ENCODE data around the gene CMIP. TPM values are rescaled to one million over a fixed set of nuclear protein-coding genes. Genes with fewer than 3 reads are reported as not detected.
A peak's percentile ranks its signal among the peaks of the same experiment; 100 is the strongest.

The CMIP gene
- total RNA-seq, 1 donor from 2014 or later: 27.7 TPM

DNA sequence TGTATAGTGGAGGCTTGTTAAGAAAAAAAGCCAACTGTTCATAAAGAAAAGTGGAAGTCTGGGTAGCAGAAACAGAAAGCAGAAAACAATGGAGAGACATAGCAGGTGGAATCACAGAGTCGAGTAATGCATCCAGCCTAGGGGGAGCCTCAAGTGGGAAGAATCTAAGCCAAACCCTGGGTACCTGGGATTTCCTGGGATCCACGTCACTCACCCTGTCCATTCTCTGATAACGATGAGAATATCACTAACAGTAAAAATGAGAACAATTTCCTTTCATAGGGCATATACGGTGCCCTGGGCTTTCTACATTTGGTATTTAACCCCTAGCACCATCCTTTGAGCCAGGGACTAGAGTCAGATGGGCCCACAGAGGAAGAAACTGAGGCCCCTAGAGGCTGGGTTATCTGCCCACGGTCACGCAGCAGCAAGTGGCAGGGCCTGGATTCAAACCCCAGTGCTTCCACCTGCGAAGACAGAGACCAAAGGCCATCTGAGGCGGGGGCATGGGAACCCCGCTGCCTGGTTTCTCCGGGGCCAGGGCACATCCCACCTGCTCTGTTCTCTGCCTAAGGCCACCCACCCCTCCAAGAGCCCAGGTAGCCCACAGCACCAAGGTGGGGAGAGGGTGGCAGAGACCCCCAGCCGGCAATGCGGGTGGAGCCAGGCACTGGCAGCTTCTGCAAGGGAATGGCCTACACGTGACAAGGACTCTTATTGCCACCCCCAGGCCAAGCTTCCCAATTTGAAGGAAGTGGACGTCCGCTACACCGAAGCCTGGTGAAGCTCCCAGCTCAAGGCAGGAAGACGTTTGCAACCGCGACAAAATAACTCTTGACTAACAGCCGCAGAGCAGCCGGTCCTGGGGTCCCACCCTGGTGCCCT, 264.6 kb downstream of the CMIP start:
- H3K36me3 ChIP-seq (ENCODE audit: control insufficient read depth, insufficient read depth, low read length): peaks cover 4% of the 10 kb centered on the region

DNA sequence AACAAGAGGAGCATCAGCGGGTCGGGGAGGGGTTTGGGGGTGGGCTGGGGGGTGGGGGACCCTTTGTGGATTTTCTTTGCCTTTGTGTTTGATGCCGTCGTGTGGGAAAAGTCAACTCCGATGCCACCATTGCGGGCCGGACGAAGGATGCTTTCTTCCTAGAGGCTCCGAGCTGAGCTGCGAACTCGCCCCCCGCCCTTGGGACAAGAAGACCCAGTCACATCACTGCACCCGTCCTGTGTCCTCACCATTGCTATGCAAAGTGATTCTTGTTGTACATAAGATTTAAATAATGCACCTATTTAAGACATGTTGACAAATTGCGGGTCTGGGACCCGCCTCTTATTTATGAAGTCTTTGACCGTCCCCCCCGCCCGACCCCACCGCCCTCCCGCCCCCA, 265.4 kb downstream of the CMIP start:
- H3K27me3 ChIP-seq (ENCODE audit: control insufficient read depth, insufficient read depth, low read length): no peaks in the 10 kb centered on the region
- peaks cover 4% of the 10 kb centered on the region for H3K36me3 ChIP-seq (ENCODE audit: control insufficient read depth, insufficient read depth, low read length)
- DNase-seq (ENCODE audit: low read depth): no peak
- H3K4me3 ChIP-seq (ENCODE audit: low read depth, low read length): no peak overlapping the region
- TF ChIP-seq, protein P1, sequence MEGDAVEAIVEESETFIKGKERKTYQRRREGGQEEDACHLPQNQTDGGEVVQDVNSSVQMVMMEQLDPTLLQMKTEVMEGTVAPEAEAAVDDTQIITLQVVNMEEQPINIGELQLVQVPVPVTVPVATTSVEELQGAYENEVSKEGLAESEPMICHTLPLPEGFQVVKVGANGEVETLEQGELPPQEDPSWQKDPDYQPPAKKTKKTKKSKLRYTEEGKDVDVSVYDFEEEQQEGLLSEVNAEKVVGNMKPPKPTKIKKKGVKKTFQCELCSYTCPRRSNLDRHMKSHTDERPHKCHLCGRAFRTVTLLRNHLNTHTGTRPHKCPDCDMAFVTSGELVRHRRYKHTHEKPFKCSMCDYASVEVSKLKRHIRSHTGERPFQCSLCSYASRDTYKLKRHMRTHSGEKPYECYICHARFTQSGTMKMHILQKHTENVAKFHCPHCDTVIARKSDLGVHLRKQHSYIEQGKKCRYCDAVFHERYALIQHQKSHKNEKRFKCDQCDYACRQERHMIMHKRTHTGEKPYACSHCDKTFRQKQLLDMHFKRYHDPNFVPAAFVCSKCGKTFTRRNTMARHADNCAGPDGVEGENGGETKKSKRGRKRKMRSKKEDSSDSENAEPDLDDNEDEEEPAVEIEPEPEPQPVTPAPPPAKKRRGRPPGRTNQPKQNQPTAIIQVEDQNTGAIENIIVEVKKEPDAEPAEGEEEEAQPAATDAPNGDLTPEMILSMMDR (IDR thresholded peaks at IDR 0.05; ENCODE audit: insufficient read depth, low read length, poor library complexity, severe bottlenecking): no peak

More for the DNA sequence above, 264.6 kb downstream of the CMIP start:
- DNase-seq (ENCODE audit: low read depth): no peak
- H3K4me3 ChIP-seq (ENCODE audit: low read depth, low read length): no peak overlapping the region
- H3K27me3 ChIP-seq (ENCODE audit: control insufficient read depth, insufficient read depth, low read length): no peaks in the 10 kb centered on the region
- TF ChIP-seq, protein P1 (IDR thresholded peaks at IDR 0.05; ENCODE audit: insufficient read depth, low read length, poor library complexity, severe bottlenecking): no peak

DNA sequence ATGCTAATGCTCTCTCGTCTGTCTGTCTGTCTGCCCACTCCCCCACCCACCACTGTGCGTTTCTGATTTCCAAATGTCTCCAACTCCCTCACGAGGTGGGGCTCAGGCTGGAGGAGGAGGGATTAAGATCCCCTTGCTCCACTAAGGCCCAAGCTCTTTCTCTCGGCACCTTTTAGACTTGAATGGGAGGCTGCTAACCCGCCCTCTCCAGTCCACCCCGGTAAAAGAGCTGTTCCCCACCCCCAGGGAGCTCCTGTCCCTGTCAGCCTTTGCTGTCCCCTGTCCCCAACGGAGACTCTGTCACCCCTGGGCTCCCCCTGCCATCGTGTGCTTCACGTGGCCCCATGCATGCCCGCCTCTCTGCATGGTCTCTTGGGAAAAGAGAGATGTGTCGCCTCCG, 266.0 kb downstream of the CMIP start:
- H3K27me3 ChIP-seq (ENCODE audit: control insufficient read depth, insufficient read depth, low read length): no peaks in the 10 kb centered on the region
- TF ChIP-seq, protein P1 (IDR thresholded peaks at IDR 0.05; ENCODE audit: insufficient read depth, low read length, poor library complexity, severe bottlenecking): no peak
- no peak for DNase-seq (ENCODE audit: low read depth)
- peaks cover 1% of the 10 kb centered on the region for H3K36me3 ChIP-seq (ENCODE audit: control insufficient read depth, insufficient read depth, low read length)
- no peak overlapping the region for H3K4me3 ChIP-seq (ENCODE audit: low read depth, low read length)

DNA sequence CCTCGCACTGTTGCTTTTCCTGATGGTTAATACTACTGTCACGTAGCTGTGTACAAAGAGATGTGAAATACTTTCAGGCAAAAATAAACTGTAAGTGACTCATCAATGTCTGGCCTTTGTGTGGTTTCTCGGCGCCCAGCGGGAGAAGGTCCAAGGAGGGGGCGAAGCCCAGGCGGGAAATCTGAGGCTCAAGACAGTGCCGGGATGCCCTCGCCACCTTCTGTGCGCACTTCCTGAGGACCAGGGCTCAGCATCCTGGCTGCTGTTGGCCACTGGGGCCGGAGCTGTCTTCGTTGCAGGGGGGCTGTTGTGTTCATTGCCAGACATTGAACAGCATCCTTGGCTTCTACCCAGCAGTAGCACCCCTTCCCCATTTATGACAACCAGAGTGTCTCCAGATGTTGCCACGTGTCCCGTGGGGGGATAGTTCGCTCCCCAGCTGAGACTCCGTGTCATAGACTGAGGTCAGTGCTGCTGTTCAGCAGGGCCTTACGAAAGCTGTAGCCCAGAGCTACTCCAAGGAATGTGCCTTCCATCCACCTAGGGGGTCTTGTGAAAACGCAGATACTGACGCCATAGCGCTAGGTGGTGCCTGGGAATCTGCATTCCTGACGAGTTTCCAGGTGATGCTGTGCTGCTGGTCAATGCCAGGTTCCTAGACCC, 267.2 kb downstream of the CMIP start:
- Histone ChIP-seq H3K4me3 (ENCODE audit: low read depth, low read length) (no peak overlapping the region), H3K27me3 (ENCODE audit: control insufficient read depth, insufficient read depth, low read length) (no peaks in the 10 kb centered on the region), H3K36me3 (ENCODE audit: control insufficient read depth, insufficient read depth, low read length) (peaks cover 1% of the 10 kb centered on the region)
- TF ChIP-seq, protein P1 (IDR thresholded peaks at IDR 0.05; ENCODE audit: insufficient read depth, low read length, poor library complexity, severe bottlenecking): no peak
- peak; percentile 68 for DNase-seq (ENCODE audit: low read depth)

DNA sequence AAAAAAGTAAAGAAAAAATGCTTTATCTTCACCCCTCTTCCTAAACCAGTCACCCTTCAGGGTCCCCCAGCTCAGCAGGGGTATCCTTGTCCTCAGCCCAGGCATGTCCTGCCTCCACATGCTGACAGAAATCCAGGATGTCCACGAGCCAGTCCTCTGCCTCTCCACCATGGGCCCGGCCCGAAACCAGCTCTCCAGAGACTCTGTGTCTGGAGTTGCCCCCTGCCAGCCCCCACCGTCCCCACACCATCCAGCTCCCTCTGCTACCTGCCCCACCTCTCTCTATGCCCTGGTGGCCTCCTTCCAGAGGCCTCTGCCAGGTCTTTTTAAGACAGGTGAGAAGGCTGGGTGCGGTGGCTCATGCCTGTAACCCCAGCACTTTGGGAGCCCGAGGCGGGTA, 268.1 kb downstream of the CMIP start:
- TF ChIP-seq, protein P1 (IDR thresholded peaks at IDR 0.05; ENCODE audit: insufficient read depth, low read length, poor library complexity, severe bottlenecking): no peak
- no peak overlapping the region for H3K4me3 ChIP-seq (ENCODE audit: low read depth, low read length)
- H3K27me3 ChIP-seq (ENCODE audit: control insufficient read depth, insufficient read depth, low read length): no peaks in the 10 kb centered on the region
- H3K36me3 ChIP-seq (ENCODE audit: control insufficient read depth, insufficient read depth, low read length): peaks cover 1% of the 10 kb centered on the region
- DNase-seq (ENCODE audit: low read depth): no peak
